Effector CD8-positive, alpha-beta T cell (primary cell): ENCODE measurements around the gene C9orf43.

ENCODE experiments used
- DNase-seq: peaks from one replicate; lab custom pipeline; 2025; lab: John Stamatoyannopoulos, UW

The C9orf43 gene

GRCh38 chr9:113465599-113466140 lies 55.1 kb downstream of the C9orf43 start:
- DNase-seq: no peak

DNA sequence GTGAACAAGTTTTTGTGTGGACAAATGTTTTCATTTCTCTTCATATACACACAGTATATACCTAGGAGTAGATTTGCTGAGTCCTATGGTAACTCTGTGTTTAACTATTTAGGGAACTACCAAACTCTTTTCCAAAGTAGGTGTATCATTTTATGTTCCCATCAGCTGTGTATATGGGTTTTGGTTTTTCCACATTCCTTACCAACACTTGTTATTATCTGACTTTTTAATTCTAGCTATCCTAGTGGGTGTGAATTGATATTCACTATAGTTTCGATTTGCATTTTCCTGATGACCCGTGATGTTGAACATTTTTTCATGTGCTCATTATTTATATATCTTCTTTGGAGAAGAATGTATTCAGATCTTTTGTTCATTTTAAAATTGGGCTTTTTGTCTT lies 56.6 kb downstream of the C9orf43 start:
- DNase-seq: no peak

DNA sequence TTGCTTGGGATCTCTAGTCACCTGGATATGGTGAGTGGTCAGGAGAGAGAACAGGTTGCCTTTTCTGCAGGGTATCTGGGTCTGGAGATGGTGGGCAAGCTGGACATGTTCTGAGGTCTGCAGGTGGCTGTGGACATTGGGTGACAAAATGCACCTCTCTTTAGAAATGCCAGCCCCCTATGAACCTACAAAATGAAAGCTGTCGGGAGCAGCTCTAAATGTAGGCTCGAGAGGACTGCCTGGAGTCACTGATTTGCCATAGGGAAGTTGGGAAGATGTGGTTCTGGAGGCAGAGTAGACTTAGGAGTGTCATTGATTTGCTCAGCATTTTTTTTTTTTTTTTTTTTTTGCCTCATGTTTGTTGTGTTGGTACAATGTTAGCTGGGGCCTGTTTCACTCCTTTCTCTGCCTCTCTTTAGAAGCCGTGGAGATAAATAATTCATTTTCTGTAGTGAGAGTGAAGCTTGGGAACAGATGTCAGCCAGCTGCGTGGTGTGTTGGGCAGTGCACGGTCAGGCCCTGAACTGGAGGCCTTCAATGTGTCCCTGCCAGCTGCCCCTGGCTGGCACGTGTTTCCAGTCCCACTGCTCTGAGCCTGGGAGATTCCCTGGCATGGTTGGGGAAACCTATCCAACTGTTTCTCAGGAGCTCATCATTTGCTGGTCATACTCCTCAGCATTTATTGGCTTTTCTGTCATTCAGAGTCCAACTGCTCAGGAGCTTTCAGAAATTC lies 58.3 kb downstream of the C9orf43 start:
- no peak for DNase-seq

DNA sequence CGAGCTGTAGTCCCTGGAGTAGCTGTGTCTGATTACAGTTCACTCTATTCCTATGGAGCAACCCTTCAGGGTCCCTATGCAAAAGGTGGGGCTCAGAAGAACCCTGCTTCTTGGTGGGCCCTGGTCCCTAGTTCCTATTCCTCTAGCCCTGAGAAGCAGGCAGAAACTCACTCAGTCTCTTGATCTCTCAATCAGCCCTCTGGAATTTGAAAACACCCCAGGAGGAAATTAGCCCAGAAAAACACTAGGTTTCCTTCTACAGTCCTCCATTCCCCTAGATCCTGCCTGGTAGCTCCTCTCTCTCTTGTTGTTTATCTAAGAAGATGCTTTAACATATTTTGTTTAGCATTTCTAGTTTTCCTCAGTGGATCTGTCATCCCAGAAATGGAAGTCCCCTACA lies 60.6 kb downstream of the C9orf43 start:
- no peak for DNase-seq

DNA sequence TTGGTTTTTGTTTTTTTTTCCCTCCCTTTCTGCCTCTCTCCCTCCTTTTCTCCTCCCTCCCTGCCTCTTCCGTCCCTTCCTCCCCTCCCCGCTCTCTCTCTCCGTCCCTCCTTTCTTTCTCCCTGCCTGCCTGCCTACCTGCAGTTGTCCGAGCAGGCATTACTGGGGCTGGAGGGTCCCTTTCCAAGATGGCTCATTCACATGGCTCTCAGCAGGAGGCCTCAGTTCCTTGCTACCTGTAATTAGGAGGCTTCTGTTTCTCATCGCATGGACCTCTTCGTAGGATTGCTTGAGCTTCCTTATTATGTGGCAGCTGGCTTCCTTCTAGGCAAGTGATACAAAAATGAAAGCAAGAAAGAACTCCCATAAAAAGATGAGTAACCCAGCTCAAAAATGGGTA lies 61.0 kb downstream of the C9orf43 start:
- no peak for DNase-seq

- no peak for DNase-seq
Observed at GRCh38 chr9:113472199-113472598, 61.7 kb downstream of the C9orf43 start.

- no peak for DNase-seq
Observed at GRCh38 chr9:113474360-113475028, 63.9 kb downstream of the C9orf43 start.

DNA sequence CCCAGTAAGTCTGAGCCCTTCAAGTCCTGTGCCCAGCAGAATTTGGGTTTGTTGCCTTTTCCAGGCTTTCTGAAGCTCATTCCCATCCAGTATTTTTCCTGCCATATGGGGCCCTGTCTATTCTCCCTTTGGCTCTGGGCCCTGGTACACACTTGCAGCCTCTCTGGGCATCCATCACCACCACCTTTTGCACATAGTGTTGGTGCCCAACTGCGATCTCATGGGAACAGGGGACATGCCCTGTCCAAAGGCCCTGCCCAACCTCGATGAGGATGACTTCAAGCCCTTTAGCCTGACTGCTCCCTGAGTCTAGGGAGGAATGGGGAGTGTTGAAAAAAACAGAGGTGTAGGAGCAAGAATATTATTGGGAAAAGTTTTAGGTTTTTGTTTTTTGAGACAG lies 64.5 kb downstream of the C9orf43 start:
- DNase-seq: no peak

DNA sequence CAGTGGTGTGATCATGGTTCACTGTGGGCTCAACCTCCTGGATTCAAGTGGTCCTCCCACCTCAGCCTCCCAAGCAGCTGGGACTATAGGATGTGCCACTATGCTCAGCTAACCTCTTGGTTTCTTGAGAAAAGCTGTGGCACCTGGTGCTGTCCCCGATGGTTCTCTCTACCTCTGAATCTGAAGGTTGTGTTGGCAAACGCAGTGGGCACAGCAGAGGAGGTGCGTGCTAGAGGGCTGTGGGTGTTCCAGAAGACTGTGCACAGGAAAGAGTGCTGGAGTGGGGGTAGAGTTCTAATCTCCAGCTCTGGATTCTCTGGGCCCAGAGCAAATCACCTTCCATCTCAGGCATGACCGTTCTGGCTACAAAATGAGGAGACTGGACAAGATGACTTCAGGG lies 65.4 kb downstream of the C9orf43 start:
- DNase-seq: no peak

DNA sequence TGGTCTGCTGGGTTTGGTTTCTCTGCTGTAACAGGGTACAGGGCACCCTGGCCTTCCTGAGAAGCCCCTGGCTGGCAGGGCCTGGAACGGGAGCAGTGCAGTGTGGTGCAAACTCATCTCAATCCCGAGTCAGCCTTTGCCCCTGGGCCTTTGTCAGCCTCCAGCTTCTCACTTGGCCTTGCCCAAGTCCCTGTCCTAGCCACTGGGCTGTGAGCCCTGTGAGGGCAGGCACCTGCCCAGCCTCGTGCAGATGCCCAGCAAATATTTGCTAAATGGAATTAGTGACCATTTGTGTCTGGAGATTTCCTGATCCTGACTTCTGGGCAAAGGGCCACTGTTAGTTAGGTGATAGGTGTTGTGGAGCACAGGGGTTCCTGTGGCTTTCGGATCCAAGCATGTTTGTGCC lies 66.0 kb downstream of the C9orf43 start:
- DNase-seq: no peak

GRCh38 chr9:113477058-113477457 lies 66.5 kb downstream of the C9orf43 start:
- no peak for DNase-seq

- no peak for DNase-seq
Observed at GRCh38 chr9:113477661-113478060, 67.1 kb downstream of the C9orf43 start.

- no peak for DNase-seq
Observed at GRCh38 chr9:113479174-113479621, 68.7 kb downstream of the C9orf43 start.
